GM18867 (cell line): Measurements from ENCODE around the gene OGFOD3.
"Not testable (repeated sequence)": the region's sequence is repeated elsewhere in the genome, so short reads cannot be mapped to it uniquely, and the experiment has no call there.

Source experiments
- ATAC-seq: cut with Tn5 transposase; IDR thresholded peaks from one replicate; pipeline ENCODE4 v1.9.1; 2021; ENCODE audit warnings: mild to moderate bottlenecking, moderate library complexity; ENCODE audit not compliant: unreplicated experiment

OGFOD3 gene

GRCh38 chr17:82434216-82434565 is 15.8 kb upstream of the OGFOD3 start:
- no peak for ATAC-seq

- ATAC-seq: no peak
Observed at GRCh38 chr17:82433560-82434215, 15.3 kb upstream of the OGFOD3 start.

GRCh38 chr17:82432017-82432416 is 13.6 kb upstream of the OGFOD3 start:
- ATAC-seq: no peak

GRCh38 chr17:82429824-82430223 is 11.4 kb upstream of the OGFOD3 start:
- ATAC-seq: no peak

GRCh38 chr17:82428546-82428945 is 10.2 kb upstream of the OGFOD3 start:
- ATAC-seq: no peak

- ATAC-seq: no peak
Observed at GRCh38 chr17:82424863-82425159, 6.4 kb upstream of the OGFOD3 start.

- ATAC-seq: no peak
Observed at GRCh38 chr17:82424001-82424862, 5.8 kb upstream of the OGFOD3 start.

GRCh38 chr17:82419540-82419939 is 1.2 kb upstream of the OGFOD3 start:
- ATAC-seq: no peak

GRCh38 chr17:82416771-82417170 is 1.6 kb downstream of the OGFOD3 start:
- ATAC-seq: no peak

GRCh38 chr17:82416264-82416663 is 2.1 kb downstream of the OGFOD3 start:
- ATAC-seq: no peak

GRCh38 chr17:82415786-82416185 is 2.6 kb downstream of the OGFOD3 start:
- no peak for ATAC-seq

GRCh38 chr17:82415336-82415735 is 3.0 kb downstream of the OGFOD3 start:
- ATAC-seq: no peak

- ATAC-seq: no peak
Observed at GRCh38 chr17:82414548-82415281, 3.7 kb downstream of the OGFOD3 start.

GRCh38 chr17:82412535-82413520 is 5.6 kb downstream of the OGFOD3 start:
- ATAC-seq: no peak

- ATAC-seq: not testable (repeated sequence)
Observed at GRCh38 chr17:82412081-82412480, 6.3 kb downstream of the OGFOD3 start.

GRCh38 chr17:82411396-82412053 is 6.9 kb downstream of the OGFOD3 start:
- ATAC-seq: no peak

- no peak for ATAC-seq
Observed at GRCh38 chr17:82410014-82410716, 8.2 kb downstream of the OGFOD3 start.

- no peak for ATAC-seq
Observed at GRCh38 chr17:82408938-82409318, 9.5 kb downstream of the OGFOD3 start.

GRCh38 chr17:82408288-82408937 is 10.0 kb downstream of the OGFOD3 start:
- ATAC-seq: no peak
